GM12875 (cell line): ENCODE results near the gene FAM177A1.

Experiments
- H3K4me3 ChIP-seq: one replicate; pipeline ENCODE4 v1.5.1; 2011; ENCODE audit warnings: low read depth, low read length, control low read depth
- TF ChIP-seq, protein P1 (sequence below): IDR thresholded peaks from 2 replicates; pipeline ENCODE4 v1.5.1; 2011; ENCODE audit warnings: low read depth, mild to moderate bottlenecking, control low read depth, inconsistent platforms, low read length, moderate library complexity, borderline replicate concordance; ENCODE audit not compliant: insufficient read depth

Gene FAM177A1

DNA sequence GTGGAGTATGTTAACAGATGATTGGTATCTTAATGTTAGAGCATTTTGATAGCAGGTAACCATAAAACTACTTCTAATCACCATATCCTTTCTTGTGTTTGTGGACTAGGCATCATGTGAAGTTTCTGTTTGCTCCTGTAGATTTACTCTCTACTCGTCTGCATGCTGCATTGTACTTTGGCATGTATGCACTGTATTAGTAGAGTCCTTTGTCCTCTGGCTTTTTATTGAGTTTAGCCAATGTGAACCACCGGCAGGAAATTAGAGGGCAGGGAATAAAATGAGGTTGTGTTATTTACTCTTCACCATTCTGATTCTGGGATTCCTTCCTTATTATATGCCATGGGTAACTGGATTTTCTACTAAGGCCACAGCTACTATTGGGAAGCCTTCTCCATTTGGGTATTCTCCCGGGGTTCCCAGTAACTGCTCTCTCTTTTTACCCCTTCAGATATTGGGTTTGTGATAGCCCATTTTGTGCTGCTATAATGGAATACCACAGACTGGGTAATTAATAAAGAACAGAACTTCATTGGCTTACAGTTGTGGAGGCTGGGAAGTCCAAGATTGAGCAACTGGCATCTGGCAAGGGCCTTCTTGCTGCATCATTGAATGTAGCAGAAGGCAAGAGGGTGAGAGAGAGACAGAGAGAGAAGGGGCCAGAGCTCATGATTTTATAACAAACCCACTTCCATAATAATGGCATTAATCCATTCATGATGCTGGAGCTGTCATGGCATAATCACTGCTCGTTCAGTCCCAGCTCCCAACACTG lies 22.4 kb downstream of the FAM177A1 start:
- H3K4me3 ChIP-seq: no peak overlapping the region
- TF ChIP-seq, protein P1, sequence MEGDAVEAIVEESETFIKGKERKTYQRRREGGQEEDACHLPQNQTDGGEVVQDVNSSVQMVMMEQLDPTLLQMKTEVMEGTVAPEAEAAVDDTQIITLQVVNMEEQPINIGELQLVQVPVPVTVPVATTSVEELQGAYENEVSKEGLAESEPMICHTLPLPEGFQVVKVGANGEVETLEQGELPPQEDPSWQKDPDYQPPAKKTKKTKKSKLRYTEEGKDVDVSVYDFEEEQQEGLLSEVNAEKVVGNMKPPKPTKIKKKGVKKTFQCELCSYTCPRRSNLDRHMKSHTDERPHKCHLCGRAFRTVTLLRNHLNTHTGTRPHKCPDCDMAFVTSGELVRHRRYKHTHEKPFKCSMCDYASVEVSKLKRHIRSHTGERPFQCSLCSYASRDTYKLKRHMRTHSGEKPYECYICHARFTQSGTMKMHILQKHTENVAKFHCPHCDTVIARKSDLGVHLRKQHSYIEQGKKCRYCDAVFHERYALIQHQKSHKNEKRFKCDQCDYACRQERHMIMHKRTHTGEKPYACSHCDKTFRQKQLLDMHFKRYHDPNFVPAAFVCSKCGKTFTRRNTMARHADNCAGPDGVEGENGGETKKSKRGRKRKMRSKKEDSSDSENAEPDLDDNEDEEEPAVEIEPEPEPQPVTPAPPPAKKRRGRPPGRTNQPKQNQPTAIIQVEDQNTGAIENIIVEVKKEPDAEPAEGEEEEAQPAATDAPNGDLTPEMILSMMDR: no peak

GRCh38 chr14:35072226-35072625 lies 26.2 kb downstream of the FAM177A1 start:
- TF ChIP-seq, protein P1: no peak
- no peak overlapping the region for H3K4me3 ChIP-seq

DNA sequence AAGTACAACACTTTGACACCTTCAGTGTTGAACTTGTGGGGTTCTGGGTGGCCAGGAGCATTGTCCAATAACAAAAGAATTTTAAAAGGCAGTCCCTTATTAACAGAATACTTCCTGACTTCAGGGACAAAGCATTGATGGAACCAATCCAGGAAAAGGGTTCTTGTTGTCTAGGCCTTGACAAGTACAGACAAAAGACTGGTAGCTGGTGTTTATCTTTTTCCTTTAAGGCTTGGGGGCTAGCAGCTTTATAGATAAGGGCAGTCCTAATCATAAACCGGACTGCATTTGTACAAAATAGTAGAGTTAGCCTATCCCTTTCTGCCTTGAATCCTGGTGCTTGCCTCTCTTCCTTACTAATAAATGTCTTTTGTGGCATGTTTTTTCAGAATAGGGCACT lies 27.4 kb downstream of the FAM177A1 start:
- TF ChIP-seq, protein P1: no peak
- H3K4me3 ChIP-seq: no peak overlapping the region

GRCh38 chr14:35078082-35078481 lies 32.0 kb downstream of the FAM177A1 start:
- H3K4me3 ChIP-seq: no peak overlapping the region
- TF ChIP-seq, protein P1: no peak

- no peak overlapping the region for H3K4me3 ChIP-seq
- TF ChIP-seq, protein P1: no peak
These were observed 33.7 kb downstream of the FAM177A1 start for GRCh38 chr14:35079742-35080141.

- TF ChIP-seq, protein P1: no peak
- H3K4me3 ChIP-seq: no peak overlapping the region
These were observed 37.6 kb downstream of the FAM177A1 start for GRCh38 chr14:35083530-35084150.

- H3K4me3 ChIP-seq: no peak overlapping the region
- TF ChIP-seq, protein P1: no peak
These were observed 39.4 kb downstream of the FAM177A1 start for GRCh38 chr14:35085441-35085840.
